PC-3 (cell line): ENCODE data around the gene IFNL4. TPM values are rescaled to one million over a fixed set of nuclear protein-coding genes. Genes with fewer than 3 reads are reported as not detected.

Experiments used
- ATAC-seq: fragments of 200-7000 bp; cut with Tn5 transposase; 2 replicates; pipeline ENCODE4 v1.9.1; 2020; ENCODE audit warnings: mild to moderate bottlenecking, moderate library complexity
- BruUV-seq: library from RNA; stranded (reverse); fragments of 400-500 nt; replicated peaks from 2 replicates; lab custom pipeline; 2021; lab: Mats Ljungman, UMichigan
- CTCF ChIA-PET: fragments of 300-600 bp; sonication (Branson Sonifier 250); formaldehyde crosslinking; loops from one replicate; lab custom pipeline; 2022; ENCODE audit warnings: antibody characterized with exemption; lab: Charles Lee
- POLR2A ChIA-PET: fragments of 300-600 bp; sonication (Branson Sonifier 250); formaldehyde crosslinking; loops from one replicate; lab custom pipeline; 2022; ENCODE audit warnings: antibody characterized with exemption; ENCODE audit not compliant: unreplicated experiment; lab: Charles Lee
- DNase-seq: peaks from one replicate; pipeline ENCODE4 v3.0.0-alpha.2; 2015
- H2AFZ ChIP-seq: fragments of 300-600 bp; sonication (generic); 2 replicates; pipeline ENCODE4 v1.6.0; 2016; ENCODE audit warnings: antibody characterized with exemption, low read length
- H3F3A ChIP-seq: fragments of 300-600 bp; sonication (generic); one replicate; pipeline ENCODE4 v1.6.0; 2017; ENCODE audit warnings: antibody characterized with exemption, low read length, control low read depth, mild to moderate bottlenecking; ENCODE audit not compliant: unreplicated experiment
- H3K27ac ChIP-seq: fragments of 300-600 bp; sonication (generic); 2 replicates; pipeline ENCODE4 v1.5.1; 2016; ENCODE audit warnings: mild to moderate bottlenecking, low read length
- H3K27me3 ChIP-seq: fragments of 300-600 bp; sonication (generic); 2 replicates; pipeline ENCODE4 v1.6.1; 2016; ENCODE audit warnings: low read length, mixed read lengths
- H3K36me3 ChIP-seq: fragments of 300-600 bp; sonication (generic); 2 replicates; pipeline ENCODE4 v1.6.1; 2016; ENCODE audit warnings: low read depth, mixed run types, low read length, mixed read lengths
- H3K4me1 ChIP-seq: fragments of 300-600 bp; sonication (generic); 2 replicates; pipeline ENCODE4 v1.5.1; 2016; ENCODE audit warnings: low read length; ENCODE audit not compliant: insufficient read depth
- H3K4me2 ChIP-seq: fragments of 300-600 bp; sonication (generic); 2 replicates; pipeline ENCODE4 v1.6.0; 2016; ENCODE audit warnings: low read length
- H3K4me3 ChIP-seq: fragments of 300-600 bp; sonication (generic); 2 replicates; pipeline ENCODE4 v1.5.1; 2016; ENCODE audit warnings: mild to moderate bottlenecking, low read length, mixed read lengths
- H3K79me2 ChIP-seq: fragments of 300-600 bp; sonication (generic); 2 replicates; pipeline ENCODE4 v1.6.1; 2017; ENCODE audit warnings: low read length, mixed read lengths
- H3K9ac ChIP-seq: fragments of 300-600 bp; sonication (generic); 2 replicates; pipeline ENCODE4 v1.6.0; 2016; ENCODE audit warnings: mild to moderate bottlenecking, low read length
- H3K9me2 ChIP-seq: fragments of 300-600 bp; sonication (generic); replicated peaks from 2 replicates; pipeline ENCODE4 v1.6.1; 2016; ENCODE audit warnings: mixed run types, low read length, mixed read lengths
- H3K9me3 ChIP-seq: fragments of 300-600 bp; sonication (generic); 2 replicates; pipeline ENCODE4 v1.6.1; 2016; ENCODE audit warnings: low read length, mixed read lengths
- H4K20me1 ChIP-seq: fragments of 300-600 bp; sonication (generic); 2 replicates; pipeline ENCODE4 v1.6.1; 2016; ENCODE audit warnings: low read length, mixed read lengths
- EZH2 ChIP-seq: fragments of 300-600 bp; sonication (generic); IDR thresholded peaks from one replicate; pipeline ENCODE4 v1.6.1; 2017; ENCODE audit warnings: antibody characterized with exemption, mild to moderate bottlenecking, low read length; ENCODE audit not compliant: unreplicated experiment
- EZH2phosphoT487 ChIP-seq: fragments of 300-600 bp; sonication (generic); IDR thresholded peaks from 2 replicates; pipeline ENCODE4 v1.6.1; 2018; ENCODE audit warnings: mild to moderate bottlenecking, antibody characterized with exemption, low read length, borderline replicate concordance
- intact Hi-C: fragments of 100-400 bp; cut with micrococcal nuclease; formaldehyde crosslinking; loops from 2 replicates; pipeline ENCODE4 v1.9.0; 2023
- total RNA-seq: library from RNA; depleted of rRNA; stranded (reverse); fragments of >200 nt; gene quantifications from 2 replicates; pipeline ENCODE4 v1.2.3, GENCODE V29; 2014
- TF ChIP-seq, protein P1 (sequence below): fragments of 300-600 bp; sonication (generic); conservative IDR thresholded peaks from 2 replicates; pipeline ENCODE4 v1.5.1; 2017; ENCODE audit warnings: antibody characterized with exemption, low read depth, mild to moderate bottlenecking, low read length

The IFNL4 gene
- total RNA-seq, 1 experiment from 2014 or later, result not detected

DNA sequence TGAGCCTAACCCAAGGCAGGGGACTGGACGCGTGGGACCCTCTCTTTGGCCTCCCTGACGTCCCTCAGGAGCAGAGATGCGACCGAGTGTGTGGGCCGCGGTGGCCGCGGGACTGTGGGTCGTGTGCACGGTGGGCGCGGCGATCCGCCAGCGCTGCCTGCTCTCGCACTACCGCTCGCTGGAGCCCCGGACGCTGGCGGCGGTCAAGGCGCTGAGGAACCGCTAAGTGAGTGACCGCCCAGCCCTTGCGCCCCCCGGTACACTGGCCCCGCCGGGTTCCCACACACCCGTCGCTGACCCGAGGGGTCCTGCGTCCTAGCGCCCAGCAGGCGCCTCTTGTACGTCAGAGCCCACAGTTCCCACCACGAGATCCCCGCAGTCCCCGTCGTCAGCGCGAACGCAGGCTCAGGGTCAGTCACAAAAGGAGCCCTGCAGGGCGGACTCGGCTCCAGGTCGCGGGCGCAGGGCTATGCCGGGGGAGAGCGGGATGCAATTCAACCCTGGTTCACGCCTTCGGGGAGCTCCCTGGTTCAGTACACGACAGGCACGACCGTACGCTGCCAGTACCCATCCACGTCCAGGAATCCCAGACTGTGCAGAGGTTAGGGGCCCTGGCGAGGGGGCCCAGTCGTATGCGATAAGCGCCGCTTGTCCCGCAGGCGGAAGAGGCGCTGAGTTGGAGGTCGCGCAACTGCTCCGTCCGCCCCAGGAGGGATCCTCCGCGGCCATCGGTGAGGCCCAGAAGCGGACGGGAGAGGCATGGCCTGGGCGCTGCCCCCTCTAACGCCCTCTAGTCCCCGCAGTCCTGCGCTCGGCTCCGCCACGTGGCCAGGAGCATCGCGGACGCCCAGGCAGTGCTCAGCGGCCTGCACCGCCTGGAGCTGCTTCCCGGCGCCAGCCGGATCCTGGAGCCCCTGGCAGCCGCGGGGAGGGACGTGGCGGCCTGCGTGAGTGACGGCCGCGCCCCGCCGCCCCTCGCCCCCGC, 15.9 kb upstream of the IFNL4 start:
- POLR2A ChIA-PET, result no interaction called here

DNA sequence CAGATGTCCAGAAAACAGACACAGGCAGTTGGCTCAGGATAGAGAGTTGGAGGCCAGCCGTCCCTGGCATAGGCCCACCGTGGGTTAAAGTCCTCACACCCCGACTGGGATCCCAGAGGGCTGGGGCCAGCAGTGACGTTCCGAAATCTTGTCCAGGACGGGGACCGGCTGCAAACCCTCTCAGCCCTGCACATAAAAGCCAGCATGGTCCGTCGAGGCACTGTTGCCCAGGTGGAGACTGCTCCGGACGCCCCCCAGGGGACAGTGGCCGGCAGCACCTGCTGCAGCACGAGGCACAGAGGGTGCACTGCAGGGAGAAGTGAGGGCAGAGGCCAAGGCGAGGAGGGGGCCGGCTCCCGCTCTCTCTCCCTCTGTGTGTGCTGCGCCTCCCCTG, 15.3 kb upstream of the IFNL4 start:
- BruUV-seq, result no TSS peak
- TF ChIP-seq, protein P1, sequence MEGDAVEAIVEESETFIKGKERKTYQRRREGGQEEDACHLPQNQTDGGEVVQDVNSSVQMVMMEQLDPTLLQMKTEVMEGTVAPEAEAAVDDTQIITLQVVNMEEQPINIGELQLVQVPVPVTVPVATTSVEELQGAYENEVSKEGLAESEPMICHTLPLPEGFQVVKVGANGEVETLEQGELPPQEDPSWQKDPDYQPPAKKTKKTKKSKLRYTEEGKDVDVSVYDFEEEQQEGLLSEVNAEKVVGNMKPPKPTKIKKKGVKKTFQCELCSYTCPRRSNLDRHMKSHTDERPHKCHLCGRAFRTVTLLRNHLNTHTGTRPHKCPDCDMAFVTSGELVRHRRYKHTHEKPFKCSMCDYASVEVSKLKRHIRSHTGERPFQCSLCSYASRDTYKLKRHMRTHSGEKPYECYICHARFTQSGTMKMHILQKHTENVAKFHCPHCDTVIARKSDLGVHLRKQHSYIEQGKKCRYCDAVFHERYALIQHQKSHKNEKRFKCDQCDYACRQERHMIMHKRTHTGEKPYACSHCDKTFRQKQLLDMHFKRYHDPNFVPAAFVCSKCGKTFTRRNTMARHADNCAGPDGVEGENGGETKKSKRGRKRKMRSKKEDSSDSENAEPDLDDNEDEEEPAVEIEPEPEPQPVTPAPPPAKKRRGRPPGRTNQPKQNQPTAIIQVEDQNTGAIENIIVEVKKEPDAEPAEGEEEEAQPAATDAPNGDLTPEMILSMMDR, result no peak
- TF ChIP-seq EZH2phosphoT487 (no peak), EZH2 (no peak)

More for the DNA sequence above, 15.9 kb upstream of the IFNL4 start:
- H3K27ac ChIP-seq, result no peak overlapping the region
- H3F3A ChIP-seq, result no peaks in the 10 kb centered on the region
- no peak overlapping the region for H3K4me3 ChIP-seq
- no peaks in the 10 kb centered on the region for H3K79me2 ChIP-seq
- no peak for TF ChIP-seq EZH2
- TF ChIP-seq EZH2phosphoT487, result no peak
- TF ChIP-seq, protein P1, result no peak
- no peak overlapping the region for H3K9ac ChIP-seq
- H4K20me1 ChIP-seq, result no peaks in the 10 kb centered on the region
- H3K27me3 ChIP-seq, result peaks cover 5% of the 10 kb centered on the region; the same call in 1 of the 2 replicates
- no peaks in the 10 kb centered on the region for H3K36me3 ChIP-seq
- CTCF ChIA-PET, result no interaction called here
- H3K4me1 ChIP-seq, result no peaks in the 10 kb centered on the region
- H3K9me2 ChIP-seq, result no peaks in the 10 kb centered on the region
- intact Hi-C loops, result no loop called here
- H3K4me2 ChIP-seq, result no peak overlapping the region
- no peak for DNase-seq
- H3K9me3 ChIP-seq, result no peaks in the 10 kb centered on the region
- H2AFZ ChIP-seq, result no peak overlapping the region
- no TSS peak for BruUV-seq
- no peak for ATAC-seq

DNA sequence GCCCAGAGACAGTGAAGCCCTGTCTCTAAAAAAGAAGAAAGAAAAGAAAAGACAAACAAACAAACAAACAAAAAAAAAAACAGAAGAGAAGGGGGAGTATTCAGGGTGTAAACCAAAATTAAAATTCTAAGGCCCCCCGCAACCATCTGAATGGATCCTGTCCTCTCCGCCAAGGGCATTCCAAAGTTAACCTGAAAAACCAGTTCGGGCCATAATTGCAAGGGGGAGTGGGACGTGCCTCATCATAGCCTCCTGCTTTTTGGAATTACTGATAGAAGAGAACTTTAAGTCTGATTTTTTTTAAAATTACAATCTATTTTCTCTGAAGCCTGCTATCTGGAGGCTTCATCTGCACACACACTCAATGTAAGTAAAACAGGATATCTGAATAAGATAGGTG, 13.8 kb upstream of the IFNL4 start:
- ATAC-seq, result no peak
- Histone ChIP-seq H3K4me3 (no peak overlapping the region), H3K36me3 (no peaks in the 10 kb centered on the region), H3K79me2 (no peaks in the 10 kb centered on the region), H3K9ac (no peak overlapping the region), H3F3A (no peaks in the 10 kb centered on the region), H3K27ac (no peak overlapping the region), H3K4me1 (no peaks in the 10 kb centered on the region), H2AFZ (no peak overlapping the region), H3K27me3 (peaks cover 5% of the 10 kb centered on the region; the same call in 1 of the 2 replicates), H4K20me1 (no peaks in the 10 kb centered on the region), H3K9me3 (no peaks in the 10 kb centered on the region), H3K9me2 (no peaks in the 10 kb centered on the region), H3K4me2 (no peak overlapping the region)
- intact Hi-C loops, result no loop called here
- no peak for DNase-seq
- ChIA-PET CTCF (no interaction called here), POLR2A (no interaction called here)
- TF ChIP-seq EZH2phosphoT487 (no peak), EZH2 (no peak)
- TF ChIP-seq, protein P1, result no peak
- no TSS peak for BruUV-seq

More for the DNA sequence above, 15.3 kb upstream of the IFNL4 start:
- POLR2A ChIA-PET, result no interaction called here
- H3K27ac ChIP-seq, result no peak overlapping the region
- H3K4me1 ChIP-seq, result no peaks in the 10 kb centered on the region
- DNase-seq (no peak), ATAC-seq (no peak)
- no peak overlapping the region for H3K9ac ChIP-seq
- peaks cover 5% of the 10 kb centered on the region; the same call in 1 of the 2 replicates for H3K27me3 ChIP-seq
- no peaks in the 10 kb centered on the region for H3F3A ChIP-seq
- no peak overlapping the region for H2AFZ ChIP-seq
- CTCF ChIA-PET, result no interaction called here
- H4K20me1 ChIP-seq, result no peaks in the 10 kb centered on the region
- H3K79me2 ChIP-seq, result no peaks in the 10 kb centered on the region
- H3K36me3 ChIP-seq, result no peaks in the 10 kb centered on the region
- H3K9me3 ChIP-seq, result no peaks in the 10 kb centered on the region
- H3K4me3 ChIP-seq, result no peak overlapping the region
- no peaks in the 10 kb centered on the region for H3K9me2 ChIP-seq
- intact Hi-C loops, result no loop called here
- no peak overlapping the region for H3K4me2 ChIP-seq
